OCI-LY3 (cell line): ENCODE results near the gene SERTAD3.

Source experiments
- H2AFZ ChIP-seq: fragments of 200-600, 300-600 bp; shearing (Covaris generic); 2 replicates; pipeline ENCODE4 v1.6.0; 2014; ENCODE audit warnings: antibody characterized with exemption, low read depth, low read length
- H3K27ac ChIP-seq: fragments of 200-600, 300-600 bp; sonication (generic); 2 replicates; pipeline ENCODE4 v1.5.1; 2014; ENCODE audit warnings: mild to moderate bottlenecking, low read length, moderate library complexity, mixed read lengths
- H3K27me3 ChIP-seq: fragments of 200-600, 300-600 bp; sonication (generic); 2 replicates; pipeline ENCODE4 v1.6.1; 2014; ENCODE audit warnings: low read depth, low read length, mixed read lengths
- H3K36me3 ChIP-seq: fragments of 200-600, 300-600 bp; sonication (generic); replicated peaks from 2 replicates; pipeline ENCODE3; 2014; ENCODE audit warnings: low read depth, low read length, mixed read lengths
- H3K4me1 ChIP-seq: fragments of 300-600, 200-600 bp; sonication (generic); 2 replicates; pipeline ENCODE4 v1.6.1; 2014; ENCODE audit warnings: low read length, mixed read lengths
- H3K4me2 ChIP-seq: fragments of 200-600, 300-600 bp; sonication (generic); 2 replicates; pipeline ENCODE4 v1.6.1; 2014; ENCODE audit warnings: low read length, mixed read lengths
- H3K4me3 ChIP-seq: fragments of 300-600, 200-600 bp; sonication (generic); 2 replicates; pipeline ENCODE4 v1.5.1; 2014; ENCODE audit warnings: antibody characterized with exemption, mild to moderate bottlenecking, low read length, moderate library complexity
- H3K79me2 ChIP-seq: fragments of 300-600, 200-600 bp; shearing (Covaris generic); 2 replicates; pipeline ENCODE4 v1.6.1; 2014; ENCODE audit warnings: mild to moderate bottlenecking, low read length, mixed read lengths
- H3K9ac ChIP-seq: fragments of 300-600, 200-600 bp; shearing (Covaris generic); 2 replicates; pipeline ENCODE4 v1.6.0; 2014; ENCODE audit warnings: mild to moderate bottlenecking, low read length, moderate library complexity
- H3K9me3 ChIP-seq: fragments of 200-600, 300-600 bp; shearing (Covaris generic); 2 replicates; pipeline ENCODE4 v1.6.1; 2014; ENCODE audit warnings: low read length, mixed read lengths; ENCODE audit not compliant: insufficient read depth
- H4K20me1 ChIP-seq: fragments of 200-600, 300-600 bp; sonication (generic); 2 replicates; pipeline ENCODE4 v1.6.1; 2016; ENCODE audit warnings: low read length, mixed read lengths; ENCODE audit not compliant: insufficient read depth
- EZH2phosphoT487 ChIP-seq: fragments of 200-600 bp; shearing (Covaris generic); IDR thresholded peaks from 2 replicates; pipeline ENCODE4 v1.6.1; 2018; ENCODE audit warnings: antibody characterized with exemption, mixed run types, low read depth
- TF ChIP-seq, protein P1 (sequence below): fragments of 200-600, 300-600 bp; sonication (generic); IDR thresholded peaks from 2 replicates; pipeline ENCODE4 v1.5.1; 2014; ENCODE audit warnings: antibody characterized with exemption, low read length, low read depth

Gene SERTAD3

DNA sequence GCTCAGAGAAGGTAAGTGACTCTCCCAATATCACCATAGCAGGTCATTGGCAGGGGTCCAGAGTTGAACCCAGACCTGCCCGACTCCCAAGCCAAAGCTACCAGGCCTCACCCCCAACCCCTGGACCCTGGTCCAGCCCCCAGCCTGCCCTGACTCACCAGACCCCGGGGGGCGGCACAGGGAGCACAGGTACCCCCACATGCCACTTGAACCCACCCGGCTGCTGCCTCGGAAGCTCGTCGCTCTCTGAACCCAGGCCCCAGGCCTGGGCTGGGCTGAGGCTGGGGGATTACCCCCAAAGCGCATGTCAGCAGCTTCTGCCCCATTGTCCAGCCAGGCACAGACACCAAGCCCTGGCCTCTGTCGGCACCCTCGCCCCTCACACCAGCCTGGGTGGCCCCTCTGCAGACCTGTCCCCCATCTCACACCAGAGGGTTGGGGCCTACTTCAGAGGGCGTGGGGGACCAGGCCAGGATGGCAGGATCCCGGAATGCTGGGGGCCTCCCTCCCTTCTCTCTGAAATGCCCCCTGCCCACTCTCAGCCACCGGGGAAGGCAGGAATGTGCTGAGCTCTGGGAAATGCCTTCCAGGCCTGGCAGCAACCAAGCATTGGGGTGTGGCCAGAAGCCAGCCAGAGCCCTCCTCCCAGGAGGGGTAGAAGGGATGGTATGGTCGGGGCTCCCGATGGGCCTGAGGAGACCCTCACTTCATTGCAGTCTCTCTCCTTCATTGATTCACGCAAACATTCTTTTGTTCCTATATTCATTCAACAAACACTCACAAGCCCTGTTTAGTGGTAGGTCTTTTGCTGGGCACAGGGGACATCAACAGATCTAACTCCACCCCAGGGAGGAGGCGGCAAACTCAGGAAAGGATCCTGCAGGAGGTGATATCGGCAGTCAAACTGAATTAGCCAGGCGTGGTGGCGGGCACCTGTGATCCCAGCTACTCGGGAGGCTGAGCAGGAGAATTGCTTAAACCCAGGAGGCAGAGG is 29.3 kb downstream of the SERTAD3 start:
- Histone ChIP-seq H3K9me3 (no peaks in the 10 kb centered on the region), H3K4me1 (peaks cover 1% of the 10 kb centered on the region; the same call in 1 of the 2 replicates), H3K4me2 (no peak overlapping the region), H2AFZ (no peak overlapping the region), H3K27me3 (no peaks in the 10 kb centered on the region), H3K9ac (no peak overlapping the region), H3K4me3 (no peak overlapping the region), H3K36me3 (no peaks in the 10 kb centered on the region), H3K79me2 (no peaks in the 10 kb centered on the region), H3K27ac (no peak overlapping the region), H4K20me1 (no peaks in the 10 kb centered on the region)
- no peak for TF ChIP-seq EZH2phosphoT487
- TF ChIP-seq, protein P1, sequence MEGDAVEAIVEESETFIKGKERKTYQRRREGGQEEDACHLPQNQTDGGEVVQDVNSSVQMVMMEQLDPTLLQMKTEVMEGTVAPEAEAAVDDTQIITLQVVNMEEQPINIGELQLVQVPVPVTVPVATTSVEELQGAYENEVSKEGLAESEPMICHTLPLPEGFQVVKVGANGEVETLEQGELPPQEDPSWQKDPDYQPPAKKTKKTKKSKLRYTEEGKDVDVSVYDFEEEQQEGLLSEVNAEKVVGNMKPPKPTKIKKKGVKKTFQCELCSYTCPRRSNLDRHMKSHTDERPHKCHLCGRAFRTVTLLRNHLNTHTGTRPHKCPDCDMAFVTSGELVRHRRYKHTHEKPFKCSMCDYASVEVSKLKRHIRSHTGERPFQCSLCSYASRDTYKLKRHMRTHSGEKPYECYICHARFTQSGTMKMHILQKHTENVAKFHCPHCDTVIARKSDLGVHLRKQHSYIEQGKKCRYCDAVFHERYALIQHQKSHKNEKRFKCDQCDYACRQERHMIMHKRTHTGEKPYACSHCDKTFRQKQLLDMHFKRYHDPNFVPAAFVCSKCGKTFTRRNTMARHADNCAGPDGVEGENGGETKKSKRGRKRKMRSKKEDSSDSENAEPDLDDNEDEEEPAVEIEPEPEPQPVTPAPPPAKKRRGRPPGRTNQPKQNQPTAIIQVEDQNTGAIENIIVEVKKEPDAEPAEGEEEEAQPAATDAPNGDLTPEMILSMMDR, result no peak

DNA sequence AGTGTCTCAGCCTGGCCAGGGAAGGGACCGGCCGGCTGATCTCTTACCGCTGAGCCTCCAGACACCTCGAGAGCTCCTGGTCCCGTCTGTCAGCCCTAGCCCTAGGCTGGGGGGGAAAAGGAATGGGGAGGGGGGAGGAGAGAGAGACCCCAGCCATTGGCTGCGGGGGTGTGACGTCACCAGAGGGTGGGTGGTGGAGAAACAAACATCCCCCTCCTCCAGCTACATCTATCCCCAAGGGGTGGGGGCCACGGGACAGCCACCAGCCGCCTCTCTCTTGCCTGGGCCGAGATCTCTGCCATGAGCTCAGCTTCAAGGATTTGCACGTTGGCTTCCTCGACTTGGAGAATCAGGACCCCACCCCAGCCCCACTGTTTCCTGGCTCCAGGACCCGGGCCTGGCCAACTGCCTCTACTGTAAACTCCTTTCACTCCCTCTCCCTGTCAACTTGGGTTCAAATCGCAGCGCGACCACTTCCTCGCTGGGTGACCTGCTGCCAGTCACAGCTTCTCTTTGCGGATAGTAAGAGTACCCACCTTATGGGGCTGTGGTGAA is 30.8 kb downstream of the SERTAD3 start, which contains the start of gene PRX:
Gene PRX, minus strand, starts transcription at position 88 of the 555 bp plus-strand sequence. CDS start 5,446 bp downstream, outside the sequence.
- Histone ChIP-seq H3K4me3 (no peak within 1 kb of the TSS), H3K27me3 (no peaks in the 10 kb centered on the region), H3K9me3 (no peaks in the 10 kb centered on the region), H4K20me1 (no peaks in the 10 kb centered on the region), H3K9ac (no peak within 1 kb of the TSS), H3K4me2 (no peak within 1 kb of the TSS), H3K4me1 (peaks cover 4% of the 10 kb centered on the region; the same call in 1 of the 2 replicates), H3K36me3 (no peaks in the 10 kb centered on the region), H2AFZ (no peak within 1 kb of the TSS), H3K27ac (no peak within 1 kb of the TSS), H3K79me2 (no peaks in the 10 kb centered on the region)
- no peak for TF ChIP-seq EZH2phosphoT487
- TF ChIP-seq, protein P1, result no peak

DNA sequence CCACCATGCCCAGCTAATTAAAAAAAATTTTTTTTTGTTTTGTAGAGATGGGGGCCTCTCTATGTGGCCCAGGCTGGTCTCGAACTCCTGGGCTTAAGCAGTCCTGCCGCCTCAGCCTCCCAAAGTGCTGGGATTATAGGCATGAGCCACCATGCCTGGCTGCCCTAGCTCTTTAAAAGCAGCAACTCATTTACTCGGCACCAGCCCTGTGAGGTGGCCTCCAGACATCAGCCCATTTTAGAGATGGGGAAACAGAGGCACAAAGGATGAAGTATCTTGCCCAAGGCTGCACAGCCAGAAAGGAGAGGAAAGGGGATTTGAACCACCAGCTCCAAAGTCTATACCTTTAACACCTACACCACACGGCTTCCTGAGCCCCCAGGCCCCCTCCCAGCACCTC is 31.3 kb downstream of the SERTAD3 start:
- H4K20me1 ChIP-seq, result no peaks in the 10 kb centered on the region
- H3K79me2 ChIP-seq, result no peaks in the 10 kb centered on the region
- H3K27me3 ChIP-seq, result no peaks in the 10 kb centered on the region; the same call in 1 of the 2 replicates
- H3K4me2 ChIP-seq, result no peak overlapping the region
- no peak overlapping the region for H3K9ac ChIP-seq
- TF ChIP-seq, protein P1, result no peak
- no peak for TF ChIP-seq EZH2phosphoT487
- H2AFZ ChIP-seq, result no peak overlapping the region
- no peaks in the 10 kb centered on the region for H3K36me3 ChIP-seq
- no peak overlapping the region for H3K4me3 ChIP-seq
- no peaks in the 10 kb centered on the region for H3K9me3 ChIP-seq
- no peak overlapping the region for H3K27ac ChIP-seq
- H3K4me1 ChIP-seq, result peaks cover 4% of the 10 kb centered on the region; the same call in 1 of the 2 replicates

DNA sequence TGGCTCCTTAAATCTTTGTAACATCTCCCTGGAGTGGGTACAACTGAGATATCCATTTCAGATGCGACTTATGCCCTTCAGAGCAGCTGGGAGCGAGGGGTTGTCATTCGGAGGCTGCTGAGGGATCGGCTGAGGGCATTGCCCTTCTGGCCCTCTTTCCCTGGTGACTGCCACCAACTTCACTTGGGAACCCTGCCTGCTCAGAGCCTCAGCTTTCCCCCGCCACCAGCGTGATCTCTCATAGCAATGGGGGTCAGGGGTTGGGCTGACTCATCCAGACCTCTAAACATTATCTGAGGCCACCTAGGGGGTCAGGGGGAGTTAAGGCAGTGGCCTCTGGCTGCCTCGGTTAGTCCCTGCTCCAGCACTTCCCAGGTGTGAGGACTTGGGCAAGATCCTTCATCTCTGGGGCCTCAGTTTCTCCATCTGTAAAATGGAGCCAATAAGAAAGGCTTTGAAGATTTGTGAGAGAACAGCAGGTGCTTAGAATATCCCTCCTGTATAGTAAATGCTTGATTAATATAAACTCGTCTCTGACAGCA is 32.1 kb downstream of the SERTAD3 start:
- Histone ChIP-seq H3K4me2 (no peak overlapping the region), H2AFZ (no peak overlapping the region), H4K20me1 (no peaks in the 10 kb centered on the region), H3K9ac (no peak overlapping the region), H3K4me1 (peaks cover 4% of the 10 kb centered on the region; the same call in 1 of the 2 replicates), H3K36me3 (no peaks in the 10 kb centered on the region), H3K9me3 (no peaks in the 10 kb centered on the region), H3K79me2 (no peaks in the 10 kb centered on the region), H3K27ac (no peak overlapping the region), H3K4me3 (no peak overlapping the region), H3K27me3 (no peaks in the 10 kb centered on the region; the same call in 1 of the 2 replicates)
- TF ChIP-seq, protein P1, result no peak
- no peak for TF ChIP-seq EZH2phosphoT487
